RPMI7951 (cell line): ENCODE data around the gene ERN2. TPM values are rescaled to one million over a fixed set of nuclear protein-coding genes. Genes with fewer than 3 reads are reported as not detected.
A peak's percentile ranks its signal among the peaks of the same experiment; 100 is the strongest.

Experiments
- DNase-seq: peaks from one replicate; pipeline ENCODE4 v3.0.0-alpha.2; 2012; ENCODE audit warnings: low read depth
- total RNA-seq: library from RNA; depleted of rRNA; stranded (reverse); fragments of >200 nt; shearing (Covaris generic); gene quantifications from 2 replicates; pipeline ENCODE4 v1.2.3, GENCODE V29; 2014; rRNA removed

ERN2 gene
- total RNA-seq, 1 experiment from 2014 or later, result not detected

DNA sequence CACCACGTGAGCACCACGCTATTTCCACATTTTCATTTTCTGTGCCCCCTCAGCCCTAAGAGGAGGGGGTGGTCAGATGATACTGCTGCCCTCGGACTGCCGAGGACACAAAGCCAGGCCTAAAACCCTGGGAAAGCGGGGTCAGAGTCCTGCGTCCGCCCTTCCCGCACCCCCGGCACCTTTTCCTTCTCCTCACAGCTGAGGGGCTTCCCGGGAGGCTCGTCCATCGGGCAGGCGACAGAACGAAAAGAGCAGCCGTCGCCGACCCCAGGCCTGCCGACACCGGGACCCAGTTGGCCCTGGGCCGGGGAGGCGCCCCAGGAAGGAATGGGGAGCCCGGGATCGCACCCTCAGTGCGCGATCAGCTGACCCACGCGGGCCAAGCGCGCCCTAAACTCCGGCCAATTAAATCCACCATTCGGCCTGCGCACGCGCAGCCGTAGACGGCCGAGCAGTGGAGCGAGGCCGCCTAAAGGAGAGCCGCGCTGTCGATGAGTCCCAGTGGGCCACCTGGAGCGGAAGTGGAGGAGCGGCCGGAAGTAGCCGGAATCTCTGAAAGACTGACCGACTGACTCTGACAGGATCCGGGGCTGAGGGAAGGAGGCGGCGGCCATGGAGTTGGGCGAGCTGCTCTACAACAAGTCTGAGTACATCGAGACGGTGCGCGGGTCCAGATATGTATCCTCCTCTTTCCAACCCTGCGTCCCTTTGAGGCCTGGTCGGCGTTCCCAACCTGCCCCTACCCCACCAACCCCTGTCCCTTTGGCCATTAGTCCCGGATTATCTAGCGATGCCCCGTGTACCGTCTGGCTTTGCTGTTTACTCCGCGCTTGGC is 71.9 kb downstream of the ERN2 start, which contains the start of the genes DCTN5 and PALB2:
TSS of gene DCTN5 (plus strand) at position 536 of the 835 bp plus-strand sequence. CDS start at position 613, 77 bp downstream.
TSS of gene PALB2 (minus strand) at position 380 of the 835 bp plus-strand sequence. CDS start at position 227, 153 bp downstream.
- DNase-seq, result peak; percentile 91

DNA sequence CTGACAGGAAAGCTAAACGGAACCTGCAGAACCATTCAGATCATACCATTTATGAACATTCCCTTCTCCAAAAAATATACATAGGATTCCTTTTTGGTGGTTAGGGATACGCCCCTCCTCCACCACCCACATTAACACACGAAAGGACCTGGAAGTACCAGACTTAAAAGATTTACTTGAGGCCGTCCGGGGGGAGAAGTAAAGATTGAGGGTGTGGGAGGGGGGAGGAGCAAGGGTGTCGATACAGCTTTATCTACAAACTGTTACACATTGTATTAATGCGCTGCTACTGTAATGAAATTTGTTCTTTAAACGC is 72.4 kb downstream of the ERN2 start:
- peak; percentile 1 for DNase-seq

Other genes with a start within 250 kb of the ERN2 start
- gene GGA2, start 202.7 kb downstream of the ERN2 start, total RNA-seq, result 8.8 and 9.1 TPM in 2 replicates
- gene EARS2, start 155.9 kb downstream of the ERN2 start, total RNA-seq, result 10.6 and 12.7 TPM in 2 replicates
- gene UBFD1, start 155.5 kb downstream of the ERN2 start, total RNA-seq, result 52.6 and 67.9 TPM in 2 replicates
- gene NDUFAB1, start 116.9 kb downstream of the ERN2 start, total RNA-seq, result 156 and 176 TPM in 2 replicates
- gene PALB2, start 71.9 kb downstream of the ERN2 start, total RNA-seq, result 9.1 and 11.4 TPM in 2 replicates
- 36.5 and 43.2 TPM in 2 replicates for gene DCTN5, start 71.8 kb downstream of the ERN2 start, total RNA-seq
- gene PLK1, start 34.3 kb downstream of the ERN2 start, total RNA-seq, result 83.6 and 86.3 TPM in 2 replicates
- not detected in 2 replicates for gene CHP2, start 41.8 kb upstream of the ERN2 start, total RNA-seq
- not detected in 2 replicates for gene PRKCB, start 122.8 kb upstream of the ERN2 start, total RNA-seq